ENCODE data around the gene DEPDC5.

The DEPDC5 gene

DNA sequence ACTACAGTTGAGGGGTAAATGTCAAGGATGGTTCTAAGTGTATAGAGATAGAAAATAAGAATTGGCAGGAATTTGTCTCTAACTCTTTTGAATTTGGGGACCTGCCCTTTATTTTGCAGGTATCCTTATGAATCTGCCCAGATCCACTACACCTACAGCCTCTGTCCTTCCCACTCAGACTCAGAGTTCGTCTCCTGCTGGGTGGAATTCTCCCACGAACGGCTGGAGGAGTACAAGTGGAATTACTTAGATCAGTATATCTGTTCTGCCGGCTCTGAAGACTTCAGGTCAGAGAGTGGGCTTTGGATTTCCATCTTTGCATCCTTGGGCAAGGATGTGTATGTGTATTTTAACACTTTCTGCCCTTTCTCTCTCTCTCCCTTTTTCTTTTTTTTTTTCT, 89.7 kb downstream of the DEPDC5 start:
- no peaks in the 10 kb centered on the region for H3K79me2 ChIP-seq
- no peak overlapping the region for H2AFZ ChIP-seq
- no peak overlapping the region for H3K4me2 ChIP-seq (ENCODE audit: low read length)
- TF ChIP-seq, protein P1, sequence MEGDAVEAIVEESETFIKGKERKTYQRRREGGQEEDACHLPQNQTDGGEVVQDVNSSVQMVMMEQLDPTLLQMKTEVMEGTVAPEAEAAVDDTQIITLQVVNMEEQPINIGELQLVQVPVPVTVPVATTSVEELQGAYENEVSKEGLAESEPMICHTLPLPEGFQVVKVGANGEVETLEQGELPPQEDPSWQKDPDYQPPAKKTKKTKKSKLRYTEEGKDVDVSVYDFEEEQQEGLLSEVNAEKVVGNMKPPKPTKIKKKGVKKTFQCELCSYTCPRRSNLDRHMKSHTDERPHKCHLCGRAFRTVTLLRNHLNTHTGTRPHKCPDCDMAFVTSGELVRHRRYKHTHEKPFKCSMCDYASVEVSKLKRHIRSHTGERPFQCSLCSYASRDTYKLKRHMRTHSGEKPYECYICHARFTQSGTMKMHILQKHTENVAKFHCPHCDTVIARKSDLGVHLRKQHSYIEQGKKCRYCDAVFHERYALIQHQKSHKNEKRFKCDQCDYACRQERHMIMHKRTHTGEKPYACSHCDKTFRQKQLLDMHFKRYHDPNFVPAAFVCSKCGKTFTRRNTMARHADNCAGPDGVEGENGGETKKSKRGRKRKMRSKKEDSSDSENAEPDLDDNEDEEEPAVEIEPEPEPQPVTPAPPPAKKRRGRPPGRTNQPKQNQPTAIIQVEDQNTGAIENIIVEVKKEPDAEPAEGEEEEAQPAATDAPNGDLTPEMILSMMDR (IDR thresholded peaks at IDR 0.05): no peak
- H3K4me1 ChIP-seq: no peaks in the 10 kb centered on the region
- H3K9me3 ChIP-seq (ENCODE audit: control insufficient read depth, low read length): no peaks in the 10 kb centered on the region
- no peak overlapping the region for H3K4me3 ChIP-seq (ENCODE audit: low read depth, low read length)
- H3K9ac ChIP-seq: no peak overlapping the region
- H3K36me3 ChIP-seq (ENCODE audit: control insufficient read depth, insufficient read depth, low read length): no peaks in the 10 kb centered on the region
- no peaks in the 10 kb centered on the region for H3K27me3 ChIP-seq (ENCODE audit: control insufficient read depth, insufficient read depth, low read length)
- H3K27ac ChIP-seq: no peak overlapping the region

GRCh38 chr22:31844941-31845340, 91.1 kb downstream of the DEPDC5 start:
- H3K27me3 ChIP-seq (ENCODE audit: control insufficient read depth, insufficient read depth, low read length): no peaks in the 10 kb centered on the region
- H3K79me2 ChIP-seq: no peaks in the 10 kb centered on the region
- H3K9ac ChIP-seq: no peak overlapping the region
- no peak overlapping the region for H3K27ac ChIP-seq
- no peaks in the 10 kb centered on the region for H3K4me1 ChIP-seq
- no peak overlapping the region for H2AFZ ChIP-seq
- no peaks in the 10 kb centered on the region for H3K36me3 ChIP-seq (ENCODE audit: control insufficient read depth, insufficient read depth, low read length)
- no peak overlapping the region for H3K4me2 ChIP-seq (ENCODE audit: low read length)
- no peaks in the 10 kb centered on the region for H3K9me3 ChIP-seq (ENCODE audit: control insufficient read depth, low read length)
- no peak overlapping the region for H3K4me3 ChIP-seq (ENCODE audit: low read depth, low read length)
- TF ChIP-seq, protein P1 (IDR thresholded peaks at IDR 0.05): no peak

GRCh38 chr22:31846161-31847115, 92.6 kb downstream of the DEPDC5 start:
- Histone ChIP-seq H3K9me3 (ENCODE audit: control insufficient read depth, low read length) (no peaks in the 10 kb centered on the region), H3K79me2 (no peaks in the 10 kb centered on the region), H3K4me1 (no peaks in the 10 kb centered on the region), H2AFZ (no peak overlapping the region), H3K4me3 (ENCODE audit: low read depth, low read length) (no peak overlapping the region), H3K9ac (no peak overlapping the region), H3K27ac (no peak overlapping the region), H3K4me2 (ENCODE audit: low read length) (no peak overlapping the region), H3K36me3 (ENCODE audit: control insufficient read depth, insufficient read depth, low read length) (no peaks in the 10 kb centered on the region), H3K27me3 (ENCODE audit: control insufficient read depth, insufficient read depth, low read length) (no peaks in the 10 kb centered on the region)
- TF ChIP-seq, protein P1 (IDR thresholded peaks at IDR 0.05): no peak

- no peak overlapping the region for H3K4me2 ChIP-seq (ENCODE audit: low read length)
- TF ChIP-seq, protein P1 (IDR thresholded peaks at IDR 0.05): no peak
- no peak overlapping the region for H3K4me3 ChIP-seq (ENCODE audit: low read depth, low read length)
- no peak overlapping the region for H3K27ac ChIP-seq
- no peaks in the 10 kb centered on the region for H3K9me3 ChIP-seq (ENCODE audit: control insufficient read depth, low read length)
- H3K4me1 ChIP-seq: no peaks in the 10 kb centered on the region
- H3K79me2 ChIP-seq: no peaks in the 10 kb centered on the region
- H3K9ac ChIP-seq: no peak overlapping the region
- no peaks in the 10 kb centered on the region for H3K27me3 ChIP-seq (ENCODE audit: control insufficient read depth, insufficient read depth, low read length)
- no peaks in the 10 kb centered on the region for H3K36me3 ChIP-seq (ENCODE audit: control insufficient read depth, insufficient read depth, low read length)
- H2AFZ ChIP-seq: no peak overlapping the region
These were observed 94.6 kb downstream of the DEPDC5 start for GRCh38 chr22:31848411-31848810.

GRCh38 chr22:31850135-31850534, 96.3 kb downstream of the DEPDC5 start:
- no peak overlapping the region for H3K4me3 ChIP-seq (ENCODE audit: low read depth, low read length)
- no peaks in the 10 kb centered on the region for H3K36me3 ChIP-seq (ENCODE audit: control insufficient read depth, insufficient read depth, low read length)

More at GRCh38 chr22:31850135-31850534, 96.3 kb downstream of the DEPDC5 start:
- Histone ChIP-seq H3K79me2 (no peaks in the 10 kb centered on the region), H3K27me3 (ENCODE audit: control insufficient read depth, insufficient read depth, low read length) (no peaks in the 10 kb centered on the region), H3K9ac (no peak overlapping the region), H3K4me1 (no peaks in the 10 kb centered on the region), H3K4me2 (ENCODE audit: low read length) (no peak overlapping the region), H2AFZ (no peak overlapping the region), H3K27ac (no peak overlapping the region), H3K9me3 (ENCODE audit: control insufficient read depth, low read length) (no peaks in the 10 kb centered on the region)
- TF ChIP-seq, protein P1 (IDR thresholded peaks at IDR 0.05): no peak

Measured in parathyroid adenoma (tissue), 2 donors.